ENCODE measurements around the gene CCL11.

CCL11 gene

GRCh38 chr17:34257986-34258326 lies 27.6 kb upstream of the CCL11 start:
- DNase-seq, result no peak

- no peak for DNase-seq
Measured at GRCh38 chr17:34259146-34259545, 26.4 kb upstream of the CCL11 start.

- no peak for DNase-seq
Measured at GRCh38 chr17:34260861-34261260, 24.7 kb upstream of the CCL11 start.

- DNase-seq, result no peak
Measured at GRCh38 chr17:34261568-34262337, 23.8 kb upstream of the CCL11 start.

- DNase-seq, result no peak
Measured at GRCh38 chr17:34265711-34266110, 19.8 kb upstream of the CCL11 start.

GRCh38 chr17:34269969-34270368 lies 15.6 kb upstream of the CCL11 start, which contains the start of gene CCL7:
Gene CCL7 (plus strand): TSS chr17:34270221. CDS start chr17:34270291, 70 bp downstream.
- DNase-seq, result no peak

GRCh38 chr17:34275881-34276280 lies 9.7 kb upstream of the CCL11 start:
- DNase-seq, result no peak

GRCh38 chr17:34276826-34277225 lies 8.7 kb upstream of the CCL11 start:
- DNase-seq, result no peak

- no peak for DNase-seq
Measured at GRCh38 chr17:34283571-34283970, 2.0 kb upstream of the CCL11 start.

GRCh38 chr17:34287875-34288274 lies 2.3 kb downstream of the CCL11 start:
- DNase-seq, result no peak

- no peak for DNase-seq
Measured at GRCh38 chr17:34290586-34290985, 5.0 kb downstream of the CCL11 start.

GRCh38 chr17:34291721-34292348 lies 6.3 kb downstream of the CCL11 start:
- DNase-seq, result no peak

GRCh38 chr17:34299027-34299426 lies 13.5 kb downstream of the CCL11 start:
- no peak for DNase-seq

GRCh38 chr17:34299956-34300577 lies 14.5 kb downstream of the CCL11 start:
- no peak for DNase-seq

GRCh38 chr17:34300652-34301370 lies 15.3 kb downstream of the CCL11 start:
- DNase-seq, result no peak

GRCh38 chr17:34301986-34302385 lies 16.4 kb downstream of the CCL11 start:
- no peak for DNase-seq

- no peak for DNase-seq
Measured at GRCh38 chr17:34302636-34303035, 17.1 kb downstream of the CCL11 start.

- DNase-seq, result no peak
Measured at GRCh38 chr17:34303606-34304005, 18.1 kb downstream of the CCL11 start.

- no peak for DNase-seq
Measured at GRCh38 chr17:34305061-34305460, 19.5 kb downstream of the CCL11 start.

GRCh38 chr17:34305606-34306005 lies 20.1 kb downstream of the CCL11 start:
- DNase-seq, result no peak

GRCh38 chr17:34306466-34306865 lies 20.9 kb downstream of the CCL11 start:
- no peak for DNase-seq

- DNase-seq, result no peak
Measured at GRCh38 chr17:34307110-34307509, 21.6 kb downstream of the CCL11 start.

- DNase-seq, result no peak
Measured at GRCh38 chr17:34308371-34308770, 22.8 kb downstream of the CCL11 start.

- no peak for DNase-seq
Measured at GRCh38 chr17:34311291-34311690, 25.7 kb downstream of the CCL11 start.

Data from NCI-H1417 (cell line).